ENCODE data around the gene HAT1.

GRCh38 chr2:171972329-171972982, 50.2 kb downstream of the HAT1 start:
- no peak for TF ChIP-seq RAD21 (IDR thresholded peaks at IDR 0.05; ENCODE audit: low read length)
- TF ChIP-seq POLR2A (IDR thresholded peaks at IDR 0.05; ENCODE audit: low read depth, low read length): no peak
- no peak for TF ChIP-seq CTCF (conservative IDR thresholded peaks at IDR 0.05; ENCODE audit: low read depth, low read length)
- TF ChIP-seq USF2 (IDR thresholded peaks at IDR 0.05; ENCODE audit: low read depth, low read length): no peak
- no peak for TF ChIP-seq SMC3 (IDR thresholded peaks at IDR 0.05; ENCODE audit: low read depth, low read length)
- no peak for TF ChIP-seq NFE2L2 (IDR thresholded peaks at IDR 0.05; ENCODE audit: low read depth, low read length)
- TF ChIP-seq FOS (IDR thresholded peaks at IDR 0.05; ENCODE audit: low read depth, low read length): no peak
- no peak for TF ChIP-seq MAFK (IDR thresholded peaks at IDR 0.05; ENCODE audit: low read depth, low read length)
- no peak for TF ChIP-seq CHD1 (IDR thresholded peaks at IDR 0.05; ENCODE audit: low read depth, low read length)

Data from IMR-90 (cell line).